GM21447 (cell line): ENCODE results near the gene IRF6.
"Not testable (repeated sequence)": the region's sequence is repeated elsewhere in the genome, so short reads cannot be mapped to it uniquely, and the experiment has no call there.

Experiments
- ATAC-seq: cut with Tn5 transposase; IDR thresholded peaks from one replicate; pipeline ENCODE4 v1.9.1; 2021; ENCODE audit not compliant: unreplicated experiment

Gene IRF6

GRCh38 chr1:209823143-209824041 lies 17.4 kb upstream of the IRF6 start:
- no peak for ATAC-seq

DNA sequence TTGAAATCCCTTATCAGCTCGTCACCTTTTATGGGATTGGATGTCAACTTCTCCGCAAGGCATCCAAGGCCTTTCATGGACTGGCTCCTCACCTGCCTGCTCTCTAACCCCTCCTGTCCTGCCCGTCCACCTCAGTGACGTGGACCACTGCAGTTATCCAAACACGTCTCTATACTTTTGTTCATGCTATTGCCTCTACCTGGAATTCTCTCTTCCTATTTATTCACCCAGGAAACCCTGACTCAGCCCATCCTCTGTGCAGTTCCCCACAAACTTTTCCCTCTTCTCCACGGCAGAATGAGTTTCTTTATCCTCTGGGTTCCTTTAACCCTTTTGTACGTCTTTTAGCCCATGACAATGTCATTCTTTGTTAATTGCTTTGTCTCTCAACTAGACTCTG lies 16.8 kb upstream of the IRF6 start:
- no peak for ATAC-seq

GRCh38 chr1:209820986-209821385 lies 15.0 kb upstream of the IRF6 start:
- no peak for ATAC-seq

- ATAC-seq = no peak
These were observed 13.1 kb upstream of the IRF6 start for GRCh38 chr1:209819058-209819457.

DNA sequence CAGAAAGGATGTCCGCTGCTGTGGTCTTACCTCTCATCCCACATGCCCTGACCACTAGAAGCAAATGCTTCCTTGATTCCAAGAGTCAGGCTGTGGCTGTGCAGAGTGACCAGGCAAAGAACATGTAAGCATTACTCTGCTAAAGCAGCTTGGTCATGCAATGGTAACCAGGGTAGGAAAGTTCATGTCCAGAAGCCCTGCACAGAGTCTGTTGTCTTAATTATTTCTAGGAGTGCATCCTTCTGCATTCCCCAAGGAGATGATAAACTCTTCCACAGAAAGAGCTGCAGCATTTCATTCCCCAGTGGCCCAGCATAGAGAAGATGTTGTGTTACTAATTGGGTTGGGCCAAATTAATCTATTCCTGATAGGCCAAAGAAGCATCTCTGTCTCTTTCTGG lies 11.7 kb upstream of the IRF6 start:
- ATAC-seq = no peak

GRCh38 chr1:209816923-209817322 lies 11.0 kb upstream of the IRF6 start:
- ATAC-seq = no peak

DNA sequence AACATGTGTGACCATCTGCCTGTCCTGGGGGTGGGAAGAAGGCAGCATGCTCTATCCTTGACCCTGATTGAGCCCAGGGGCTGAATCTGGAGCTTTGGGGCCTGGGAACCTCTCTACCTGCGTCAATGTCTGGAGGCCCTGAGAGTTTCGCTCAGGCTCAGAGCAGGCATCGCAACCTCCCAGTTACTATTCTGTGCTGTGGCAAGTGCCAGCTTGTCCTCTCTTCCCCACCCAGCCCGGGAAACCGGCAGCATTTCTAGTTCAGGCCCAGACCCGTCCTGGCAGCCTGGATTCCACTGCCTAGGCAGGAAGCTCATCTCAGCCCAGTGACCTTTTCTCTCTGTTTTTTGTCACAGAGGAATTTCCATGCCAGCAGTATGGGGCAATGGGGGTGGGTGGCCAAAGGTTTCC lies 10.0 kb upstream of the IRF6 start:
- ATAC-seq = no peak

- no peak for ATAC-seq
These were observed 9.5 kb upstream of the IRF6 start for GRCh38 chr1:209815490-209815889.

DNA sequence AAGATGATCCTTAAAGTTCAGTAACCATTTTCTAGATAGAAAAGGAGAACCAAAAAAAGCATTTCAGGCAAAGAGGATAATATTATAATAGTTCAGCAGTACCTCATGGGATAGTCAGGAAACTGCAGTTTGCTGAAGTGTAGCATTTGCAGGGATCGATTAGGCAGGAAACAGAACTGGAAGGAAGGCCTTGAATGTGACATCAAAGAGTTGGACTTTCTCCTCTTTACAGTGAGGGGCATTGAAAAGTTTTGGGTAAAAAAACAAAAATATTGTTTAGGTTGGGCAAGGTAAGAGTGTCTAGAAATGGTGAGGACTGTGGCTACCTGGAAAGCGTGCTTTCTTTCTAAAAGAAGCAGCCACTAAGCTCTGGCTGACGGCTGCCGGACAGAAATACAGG lies 8.0 kb upstream of the IRF6 start:
- no peak for ATAC-seq

GRCh38 chr1:209810783-209811182 lies 4.8 kb upstream of the IRF6 start:
- ATAC-seq = no peak

DNA sequence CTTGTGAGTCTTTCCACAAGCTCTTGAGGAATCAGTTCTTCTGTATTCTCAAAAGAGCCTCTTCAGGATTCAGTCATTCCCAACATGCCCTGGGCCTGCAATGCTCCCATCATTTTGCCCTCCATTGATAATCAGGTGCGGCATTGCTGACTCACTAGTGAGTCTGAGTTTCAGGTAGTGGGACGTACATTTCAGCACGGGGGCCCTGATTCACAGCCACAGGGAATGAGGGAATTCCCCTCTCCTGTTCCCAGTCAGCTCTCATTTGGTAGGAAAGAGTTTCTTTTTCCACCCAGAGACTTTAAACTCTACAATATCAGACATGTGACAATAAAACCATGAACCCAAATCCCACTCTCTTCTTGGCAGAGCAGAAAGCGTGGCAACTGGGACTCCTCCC lies 3.7 kb upstream of the IRF6 start:
- ATAC-seq = no peak

DNA sequence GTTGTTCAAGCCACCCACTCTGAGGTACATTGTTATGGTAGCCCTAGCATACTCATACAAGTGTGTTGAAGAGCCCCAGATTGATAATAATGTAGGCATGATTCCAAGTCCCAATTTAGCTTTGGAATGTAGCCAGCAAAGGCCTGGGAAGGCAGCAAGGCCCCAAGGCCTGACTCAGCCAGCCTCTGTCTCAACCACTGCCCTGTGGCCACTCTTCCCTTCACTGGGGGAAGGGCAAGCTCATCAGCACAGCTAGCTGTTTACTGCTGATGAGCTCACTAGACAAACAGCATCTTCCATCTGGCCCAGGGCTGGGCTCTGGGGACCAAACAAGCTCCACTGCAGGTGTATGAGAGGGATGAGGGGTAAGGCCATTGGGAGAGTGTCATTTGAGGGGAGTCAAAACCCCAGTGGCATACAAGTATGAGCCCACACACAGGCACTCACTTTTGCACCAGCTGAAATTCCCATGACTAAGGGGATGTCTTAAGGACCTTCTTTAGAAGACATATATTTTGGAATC lies 2.2 kb upstream of the IRF6 start:
- ATAC-seq = no peak

GRCh38 chr1:209807509-209807908 lies 1.6 kb upstream of the IRF6 start:
- ATAC-seq = no peak

DNA sequence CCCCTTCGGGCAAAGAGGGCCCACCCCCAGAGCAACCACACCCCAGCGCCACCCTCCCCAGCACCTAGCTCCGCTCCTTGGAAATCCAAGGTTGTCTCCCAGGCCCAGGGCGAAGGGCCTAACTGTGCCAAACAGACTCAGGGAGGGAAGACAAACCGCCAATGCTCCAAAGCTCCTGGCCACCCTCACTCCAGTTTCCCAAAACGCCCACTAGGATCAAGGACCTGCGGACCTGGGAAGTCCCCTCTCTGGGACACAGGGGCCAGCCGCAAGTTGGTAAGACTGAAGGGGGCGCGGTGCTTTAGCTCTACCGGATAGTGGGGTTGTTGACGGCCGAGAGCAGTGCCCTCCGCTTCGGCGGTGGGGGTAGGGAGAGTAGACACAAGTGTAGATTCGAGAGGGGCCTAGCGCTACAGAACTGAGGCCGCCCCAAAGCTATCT lies 581 bp downstream of the IRF6 start:
- ATAC-seq = no peak

DNA sequence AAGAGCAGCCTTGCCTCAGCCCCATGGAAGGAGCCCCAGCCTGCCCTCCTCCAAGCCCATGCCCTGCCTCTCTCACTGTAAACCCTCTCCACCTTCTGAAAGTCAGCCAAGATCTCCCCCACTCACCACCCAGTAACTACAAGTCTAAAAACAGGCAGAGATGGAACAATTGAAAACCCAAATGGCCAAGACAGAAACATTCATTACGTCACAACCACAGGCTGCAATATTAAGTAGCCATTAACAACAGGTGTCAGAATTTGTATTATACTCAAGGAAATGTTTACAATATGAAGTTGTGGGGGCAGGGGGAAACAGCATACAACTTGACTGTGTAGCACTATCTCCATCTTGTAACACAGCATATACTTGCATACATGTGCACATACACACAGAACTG lies 2.4 kb downstream of the IRF6 start:
- no peak for ATAC-seq

- ATAC-seq = no peak
These were observed 3.2 kb downstream of the IRF6 start for GRCh38 chr1:209802780-209803152.

GRCh38 chr1:209802117-209802779 lies 3.7 kb downstream of the IRF6 start:
- ATAC-seq = no peak

DNA sequence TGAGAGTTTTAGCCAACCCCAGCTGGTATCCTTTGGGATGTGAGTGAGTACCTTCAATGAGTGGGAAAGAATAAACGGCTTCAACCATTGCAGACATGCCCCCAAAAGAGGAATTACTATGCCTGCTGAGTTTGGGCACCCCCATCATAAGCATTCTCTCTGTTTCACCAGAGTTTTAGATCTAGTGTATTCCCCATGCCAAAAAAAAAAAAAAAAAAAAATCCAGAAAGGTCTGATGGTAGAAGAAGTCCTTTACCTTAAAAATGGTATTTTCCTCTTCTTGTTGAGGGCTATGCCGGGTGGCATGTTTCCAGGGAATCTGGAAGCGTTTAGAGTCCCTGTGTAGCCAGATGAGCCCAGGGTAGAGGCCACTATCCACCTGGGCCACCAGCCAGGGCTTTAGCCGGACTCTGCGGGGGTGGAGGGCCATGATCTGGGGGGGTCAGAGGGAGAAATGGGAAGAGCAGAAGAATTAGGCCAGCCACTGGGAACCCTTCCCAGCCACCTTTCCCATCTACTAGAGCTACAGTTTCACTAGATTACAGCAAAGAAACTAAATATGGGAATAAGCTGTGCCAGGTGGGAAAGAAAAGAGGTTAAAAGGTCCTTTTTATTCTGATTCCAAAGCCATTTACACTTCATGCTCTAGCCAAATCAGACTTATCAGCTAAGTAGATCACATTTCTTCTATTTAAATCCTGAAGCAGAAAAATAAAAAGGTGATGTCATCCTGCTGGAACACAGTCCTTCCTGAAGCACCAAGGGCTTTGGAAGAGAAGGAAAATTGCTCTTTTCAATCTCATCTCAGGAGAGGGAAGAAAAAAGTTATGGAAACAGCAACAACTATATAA lies 4.7 kb downstream of the IRF6 start:
- ATAC-seq = no peak

- no peak for ATAC-seq
These were observed 7.8 kb downstream of the IRF6 start for GRCh38 chr1:209797978-209798639.

DNA sequence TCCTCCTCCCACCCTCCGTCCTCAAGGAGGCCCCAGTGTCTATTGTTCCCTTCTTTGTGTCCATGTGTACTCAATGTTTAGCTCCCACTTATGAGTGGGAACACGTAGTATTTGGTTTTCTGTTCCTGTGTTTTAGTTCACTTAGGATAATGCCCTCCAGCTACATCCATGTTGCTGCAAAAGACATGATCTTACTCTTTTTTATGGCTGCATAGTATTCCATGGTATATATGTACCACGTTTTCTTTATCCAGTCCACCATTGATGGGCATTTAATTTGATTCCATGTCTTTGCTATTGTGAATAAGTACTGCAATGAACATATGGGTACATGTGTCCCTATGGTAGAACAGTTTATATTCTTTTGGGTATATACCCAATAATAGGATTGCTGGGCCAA lies 12.2 kb downstream of the IRF6 start:
- not testable (repeated sequence) for ATAC-seq

GRCh38 chr1:209791920-209792319 lies 14.0 kb downstream of the IRF6 start:
- ATAC-seq = no peak
